Measurements from ENCODE around the gene GGT7.

Gene GGT7

DNA sequence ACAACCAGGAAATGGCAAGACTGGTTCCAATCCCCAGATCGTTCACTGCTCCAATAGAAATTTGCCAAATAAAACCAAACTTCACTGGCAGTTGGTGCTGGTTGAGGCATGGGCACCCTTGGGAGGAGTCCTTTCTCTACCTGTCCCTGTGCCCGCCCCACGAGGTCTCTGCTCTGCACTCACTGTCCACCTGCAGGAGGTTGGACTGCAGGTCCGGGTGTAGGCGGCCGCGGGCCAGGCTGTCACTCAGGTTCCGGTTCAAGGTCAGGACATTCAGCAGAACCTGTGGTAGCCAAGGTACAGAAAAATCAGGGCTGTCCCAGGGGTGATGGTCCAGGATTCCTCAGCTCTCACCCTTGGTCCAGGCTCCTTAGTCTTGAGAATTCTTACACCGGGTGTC, 22.9 kb downstream of the GGT7 start:
- H3K4me2 ChIP-seq (ENCODE audit: low read length), result no peak overlapping the region
- H3K36me3 ChIP-seq (ENCODE audit: insufficient read depth, low read length), result no peaks in the 10 kb centered on the region; the same call in 1 of the 2 replicates
- no peak overlapping the region for H3K27ac ChIP-seq (ENCODE audit: low read depth, low read length, poor library complexity, severe bottlenecking)
- H3K9me3 ChIP-seq (ENCODE audit: low read length), result no peaks in the 10 kb centered on the region
- H3K27me3 ChIP-seq (ENCODE audit: insufficient read depth, low read length), result no peaks in the 10 kb centered on the region
- no peaks in the 10 kb centered on the region for H4K20me1 ChIP-seq (ENCODE audit: insufficient read depth, low read length)
- TF ChIP-seq, protein P1, sequence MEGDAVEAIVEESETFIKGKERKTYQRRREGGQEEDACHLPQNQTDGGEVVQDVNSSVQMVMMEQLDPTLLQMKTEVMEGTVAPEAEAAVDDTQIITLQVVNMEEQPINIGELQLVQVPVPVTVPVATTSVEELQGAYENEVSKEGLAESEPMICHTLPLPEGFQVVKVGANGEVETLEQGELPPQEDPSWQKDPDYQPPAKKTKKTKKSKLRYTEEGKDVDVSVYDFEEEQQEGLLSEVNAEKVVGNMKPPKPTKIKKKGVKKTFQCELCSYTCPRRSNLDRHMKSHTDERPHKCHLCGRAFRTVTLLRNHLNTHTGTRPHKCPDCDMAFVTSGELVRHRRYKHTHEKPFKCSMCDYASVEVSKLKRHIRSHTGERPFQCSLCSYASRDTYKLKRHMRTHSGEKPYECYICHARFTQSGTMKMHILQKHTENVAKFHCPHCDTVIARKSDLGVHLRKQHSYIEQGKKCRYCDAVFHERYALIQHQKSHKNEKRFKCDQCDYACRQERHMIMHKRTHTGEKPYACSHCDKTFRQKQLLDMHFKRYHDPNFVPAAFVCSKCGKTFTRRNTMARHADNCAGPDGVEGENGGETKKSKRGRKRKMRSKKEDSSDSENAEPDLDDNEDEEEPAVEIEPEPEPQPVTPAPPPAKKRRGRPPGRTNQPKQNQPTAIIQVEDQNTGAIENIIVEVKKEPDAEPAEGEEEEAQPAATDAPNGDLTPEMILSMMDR (IDR thresholded peaks at IDR 0.05; ENCODE audit: low read length), result no peak
- no peaks in the 10 kb centered on the region for H3K9me2 ChIP-seq (ENCODE audit: low read depth, low read length)
- no peak overlapping the region for H3K9ac ChIP-seq (ENCODE audit: low read length)
- no peak overlapping the region for H2AFZ ChIP-seq (ENCODE audit: low read length)
- H3K4me1 ChIP-seq (ENCODE audit: insufficient read depth, low read length, severe bottlenecking), result no peaks in the 10 kb centered on the region
- H3F3A ChIP-seq (ENCODE audit: insufficient read depth, low read length), result no peaks in the 10 kb centered on the region
- no peaks in the 10 kb centered on the region for H3K79me2 ChIP-seq (ENCODE audit: insufficient read depth, low read length)
- H3K4me3 ChIP-seq (ENCODE audit: low read depth, low read length, poor library complexity, severe bottlenecking), result no peak overlapping the region

DNA sequence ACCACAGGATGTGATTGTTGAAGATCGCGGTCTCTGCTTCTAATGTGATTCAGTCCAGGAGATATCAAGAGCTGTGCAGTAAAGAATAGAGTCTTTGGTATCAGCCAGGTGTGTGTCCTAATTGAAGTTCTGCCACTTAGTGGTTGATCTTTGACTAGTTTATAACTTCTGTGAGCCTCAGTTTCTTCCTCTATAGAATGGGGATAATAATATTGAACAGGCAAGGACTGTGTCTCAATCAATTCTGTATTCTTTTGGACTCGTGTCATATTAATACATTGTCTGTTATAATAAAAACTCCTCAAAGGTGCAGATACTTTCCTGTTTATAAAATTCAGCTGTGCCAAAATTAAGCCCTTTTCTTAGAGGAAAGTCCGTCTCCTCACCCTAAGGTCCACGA, 24.1 kb downstream of the GGT7 start:
- no peaks in the 10 kb centered on the region for H3F3A ChIP-seq (ENCODE audit: insufficient read depth, low read length)
- H3K4me3 ChIP-seq (ENCODE audit: low read depth, low read length, poor library complexity, severe bottlenecking), result no peak overlapping the region
- H3K36me3 ChIP-seq (ENCODE audit: insufficient read depth, low read length), result no peaks in the 10 kb centered on the region; the same call in 1 of the 2 replicates
- H3K4me1 ChIP-seq (ENCODE audit: insufficient read depth, low read length, severe bottlenecking), result no peaks in the 10 kb centered on the region
- TF ChIP-seq, protein P1 (IDR thresholded peaks at IDR 0.05; ENCODE audit: low read length), result no peak
- TF ChIP-seq EZH2 (IDR thresholded peaks at IDR 0.05; ENCODE audit: borderline replicate concordance, low read length), result no peak
- no peak overlapping the region for H3K4me2 ChIP-seq (ENCODE audit: low read length)
- no peak overlapping the region for H2AFZ ChIP-seq (ENCODE audit: low read length)
- no peaks in the 10 kb centered on the region for H3K9me2 ChIP-seq (ENCODE audit: low read depth, low read length)
- no peak overlapping the region for H3K27ac ChIP-seq (ENCODE audit: low read depth, low read length, poor library complexity, severe bottlenecking)
- H4K20me1 ChIP-seq (ENCODE audit: insufficient read depth, low read length), result no peaks in the 10 kb centered on the region
- H3K9ac ChIP-seq (ENCODE audit: low read length), result no peak overlapping the region
- H3K9me3 ChIP-seq (ENCODE audit: low read length), result no peaks in the 10 kb centered on the region
- H3K79me2 ChIP-seq (ENCODE audit: insufficient read depth, low read length), result no peaks in the 10 kb centered on the region
- H3K27me3 ChIP-seq (ENCODE audit: insufficient read depth, low read length), result no peaks in the 10 kb centered on the region

DNA sequence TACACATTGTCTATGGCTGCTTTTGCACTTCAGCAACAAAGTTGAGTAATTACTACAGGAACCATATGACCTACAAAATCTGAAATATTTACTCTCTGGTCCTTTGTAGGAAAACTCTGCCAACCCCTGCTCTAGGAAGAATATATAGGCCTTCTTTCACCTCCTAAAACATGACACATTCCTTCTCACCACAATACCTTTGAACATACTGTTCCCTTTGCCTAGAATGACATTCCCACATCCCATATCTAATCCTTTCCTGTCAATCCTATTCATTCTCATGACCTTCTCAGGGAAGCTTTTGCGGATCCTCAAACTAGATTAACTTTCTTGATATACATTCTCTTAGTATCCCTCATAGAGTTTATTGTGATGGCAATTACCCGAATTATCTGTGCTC, 29.2 kb downstream of the GGT7 start:
- no peak overlapping the region for H2AFZ ChIP-seq (ENCODE audit: low read length)
- H3K27me3 ChIP-seq (ENCODE audit: insufficient read depth, low read length), result no peaks in the 10 kb centered on the region
- TF ChIP-seq, protein P1 (IDR thresholded peaks at IDR 0.05; ENCODE audit: low read length), result no peak
- H3K9me3 ChIP-seq (ENCODE audit: low read length), result no peaks in the 10 kb centered on the region
- H3K9me2 ChIP-seq (ENCODE audit: low read depth, low read length), result no peaks in the 10 kb centered on the region
- no peak overlapping the region for H3K4me2 ChIP-seq (ENCODE audit: low read length)
- no peak overlapping the region for H3K9ac ChIP-seq (ENCODE audit: low read length)
- no peaks in the 10 kb centered on the region for H3K4me1 ChIP-seq (ENCODE audit: insufficient read depth, low read length, severe bottlenecking)
- no peaks in the 10 kb centered on the region for H4K20me1 ChIP-seq (ENCODE audit: insufficient read depth, low read length)
- H3K27ac ChIP-seq (ENCODE audit: low read depth, low read length, poor library complexity, severe bottlenecking), result no peak overlapping the region
- no peak overlapping the region for H3K4me3 ChIP-seq (ENCODE audit: low read depth, low read length, poor library complexity, severe bottlenecking)
- H3K36me3 ChIP-seq (ENCODE audit: insufficient read depth, low read length), result no peaks in the 10 kb centered on the region
- H3K79me2 ChIP-seq (ENCODE audit: insufficient read depth, low read length), result no peaks in the 10 kb centered on the region
- no peaks in the 10 kb centered on the region for H3F3A ChIP-seq (ENCODE audit: insufficient read depth, low read length)

Measured in OCI-LY1 (cell line).